Lower leg skin (tissue), 3 donors: ENCODE measurements around the gene ZNF808.

ENCODE experiments used
- POLR2A ChIP-seq, 2 donors: fragments of 450-650 bp; IDR thresholded peaks; one replicate each; pipeline ENCODE4 v1.6.1; 2016 to 2017; ENCODE audit warnings: antibody characterized with exemption in 2 of 2, mild to moderate bottlenecking in 1 of 2, moderate library complexity in 1 of 2
- TF ChIP-seq, protein P1 (sequence below), 3 donors: fragments of 450-650 bp; IDR thresholded peaks; one replicate each; pipeline ENCODE4 v1.5.1; 2016; ENCODE audit warnings: antibody characterized with exemption in 3 of 3, mild to moderate bottlenecking in 3 of 3, moderate library complexity in 2 of 3

DNA sequence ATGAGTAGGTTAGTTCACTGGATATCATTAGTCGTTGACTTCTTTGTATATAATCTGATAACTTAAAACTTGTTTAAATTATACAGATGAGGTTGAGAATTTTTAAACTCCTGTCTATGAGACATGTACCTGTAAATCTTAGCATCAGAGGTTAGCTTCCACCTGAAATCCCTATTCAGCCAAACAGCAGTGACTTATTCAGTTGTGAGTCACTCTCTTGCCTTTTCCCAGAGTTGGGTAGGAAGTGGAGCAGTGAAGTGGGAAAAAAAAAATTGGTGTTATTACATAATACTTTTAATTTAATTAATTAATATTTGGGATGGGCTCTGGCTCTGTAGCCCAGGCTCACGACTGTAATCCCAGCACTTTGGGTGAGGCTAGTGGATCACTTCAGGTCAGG is 75.5 kb downstream of the ZNF808 start:
- TF ChIP-seq, protein P1, sequence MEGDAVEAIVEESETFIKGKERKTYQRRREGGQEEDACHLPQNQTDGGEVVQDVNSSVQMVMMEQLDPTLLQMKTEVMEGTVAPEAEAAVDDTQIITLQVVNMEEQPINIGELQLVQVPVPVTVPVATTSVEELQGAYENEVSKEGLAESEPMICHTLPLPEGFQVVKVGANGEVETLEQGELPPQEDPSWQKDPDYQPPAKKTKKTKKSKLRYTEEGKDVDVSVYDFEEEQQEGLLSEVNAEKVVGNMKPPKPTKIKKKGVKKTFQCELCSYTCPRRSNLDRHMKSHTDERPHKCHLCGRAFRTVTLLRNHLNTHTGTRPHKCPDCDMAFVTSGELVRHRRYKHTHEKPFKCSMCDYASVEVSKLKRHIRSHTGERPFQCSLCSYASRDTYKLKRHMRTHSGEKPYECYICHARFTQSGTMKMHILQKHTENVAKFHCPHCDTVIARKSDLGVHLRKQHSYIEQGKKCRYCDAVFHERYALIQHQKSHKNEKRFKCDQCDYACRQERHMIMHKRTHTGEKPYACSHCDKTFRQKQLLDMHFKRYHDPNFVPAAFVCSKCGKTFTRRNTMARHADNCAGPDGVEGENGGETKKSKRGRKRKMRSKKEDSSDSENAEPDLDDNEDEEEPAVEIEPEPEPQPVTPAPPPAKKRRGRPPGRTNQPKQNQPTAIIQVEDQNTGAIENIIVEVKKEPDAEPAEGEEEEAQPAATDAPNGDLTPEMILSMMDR (IDR thresholded peaks at IDR 0.05), result no peak
- TF ChIP-seq POLR2A (IDR thresholded peaks at IDR 0.05), result no peak
